Suprapubic skin (tissue), 4 donors: ENCODE results near the gene RNU6-7. TPM values are rescaled to one million over a fixed set of nuclear protein-coding genes. Genes with fewer than 3 reads are reported as not detected.

Source experiments
- DNase-seq, 2 donors: peaks; one replicate each; pipeline ENCODE4 v3.0.0-alpha.2; 2019; ENCODE audit warnings: low spot score in 2 of 2
- H3K27ac ChIP-seq: fragments of 200-600 bp; sonication (generic); one replicate; pipeline ENCODE4 v1.5.1; 2019
- H3K27me3 ChIP-seq: fragments of 200-600 bp; sonication (generic); one replicate; pipeline ENCODE4 v1.5.1; 2019
- H3K36me3 ChIP-seq: fragments of 200-600 bp; sonication (generic); one replicate; pipeline ENCODE4 v1.5.1; 2019
- H3K4me1 ChIP-seq: fragments of 200-600 bp; sonication (generic); one replicate; pipeline ENCODE4 v1.5.1; 2019
- H3K4me3 ChIP-seq: fragments of 200-600 bp; sonication (generic); one replicate; pipeline ENCODE4 v1.5.1; 2019; ENCODE audit warnings: mild to moderate bottlenecking
- H3K9me3 ChIP-seq: fragments of 200-600 bp; sonication (generic); one replicate; pipeline ENCODE4 v1.5.1; 2019
- CTCF ChIP-seq, 2 donors: fragments of 200-600 bp in 1 of 2; fragments of 450-650 bp in 1 of 2; sonication (generic) in 1 of 2; IDR thresholded peaks; one replicate each; pipeline ENCODE4 v1.5.1; 2016 to 2019; ENCODE audit warnings: antibody characterized with exemption in 2 of 2, mild to moderate bottlenecking in 1 of 2, moderate library complexity in 1 of 2
- EP300 ChIP-seq: sonication (generic); formaldehyde crosslinking; IDR thresholded peaks from one replicate; pipeline ENCODE4 v1.6.1; 2017; ENCODE audit warnings: antibody characterized with exemption
- POLR2A ChIP-seq, 2 donors: fragments of 450-650 bp; IDR thresholded peaks; one replicate each; pipeline ENCODE4 v1.6.1; 2017; ENCODE audit warnings: antibody characterized with exemption in 2 of 2, mild to moderate bottlenecking in 2 of 2, moderate library complexity in 2 of 2
- POLR2AphosphoS5 ChIP-seq, 3 donors: sonication (generic); formaldehyde crosslinking; IDR thresholded peaks; one replicate each; pipeline ENCODE4 v1.6.1; 2017; ENCODE audit warnings: antibody characterized with exemption in 3 of 3
- WGBS: methylation state at CpG from one replicate; pipeline ENCODE4 v1.1.5; 2018; 5-methylcytosine and 5-hydroxymethylcytosine counted together
- total RNA-seq, 4 donors: library from RNA; depleted of rRNA; stranded (reverse); fragments of >200 nt; gene quantifications; one replicate each; pipeline ENCODE4 v1.1.0, GENCODE V29; 2016

Gene RNU6-7
- total RNA-seq, 4 donors from 2014 or later = not detected

- TF ChIP-seq POLR2AphosphoS5 (IDR thresholded peaks at IDR 0.05) (no peak), EP300 (no peak), CTCF (IDR thresholded peaks at IDR 0.05) (no peak), POLR2A (IDR thresholded peaks at IDR 0.05) (no peak)
- no peaks in the 10 kb centered on the region for H3K36me3 ChIP-seq
Measured at GRCh38 chr14:32200368-32201192, 1.3 kb upstream of the RNU6-7 start.

GRCh38 chr14:32201193-32201815, 541 bp upstream of the RNU6-7 start:
- peak overlapping the region; percentile 78 for H3K4me3 ChIP-seq
- DNase-seq = peak; percentile 82 to 86
- no peaks in the 10 kb centered on the region for H3K9me3 ChIP-seq
- WGBS = 0% methylated on average over 13 of the region's 46 CpGs
- peaks cover 32% of the 10 kb centered on the region for H3K4me1 ChIP-seq
- H3K27ac ChIP-seq = peak overlapping the region; percentile 87
- H3K27me3 ChIP-seq = peaks cover 3% of the 10 kb centered on the region
- H3K36me3 ChIP-seq = no peaks in the 10 kb centered on the region
- no peak for TF ChIP-seq POLR2AphosphoS5 (IDR thresholded peaks at IDR 0.05)
- TF ChIP-seq CTCF (IDR thresholded peaks at IDR 0.05) = no peak
- no peak for TF ChIP-seq EP300
- TF ChIP-seq POLR2A (IDR thresholded peaks at IDR 0.05) = no peak

More at GRCh38 chr14:32200368-32201192, 1.3 kb upstream of the RNU6-7 start:
- peak overlapping the region; percentile 78 for H3K4me3 ChIP-seq
- DNase-seq = no peak
- H3K9me3 ChIP-seq = no peaks in the 10 kb centered on the region
- whole genome bisulfite sequencing = 16% methylated on average over 14 of the region's 14 CpGs
- peaks cover 32% of the 10 kb centered on the region for H3K4me1 ChIP-seq
- H3K27ac ChIP-seq = peak overlapping the region; percentile 87
- H3K27me3 ChIP-seq = peaks cover 3% of the 10 kb centered on the region

DNA sequence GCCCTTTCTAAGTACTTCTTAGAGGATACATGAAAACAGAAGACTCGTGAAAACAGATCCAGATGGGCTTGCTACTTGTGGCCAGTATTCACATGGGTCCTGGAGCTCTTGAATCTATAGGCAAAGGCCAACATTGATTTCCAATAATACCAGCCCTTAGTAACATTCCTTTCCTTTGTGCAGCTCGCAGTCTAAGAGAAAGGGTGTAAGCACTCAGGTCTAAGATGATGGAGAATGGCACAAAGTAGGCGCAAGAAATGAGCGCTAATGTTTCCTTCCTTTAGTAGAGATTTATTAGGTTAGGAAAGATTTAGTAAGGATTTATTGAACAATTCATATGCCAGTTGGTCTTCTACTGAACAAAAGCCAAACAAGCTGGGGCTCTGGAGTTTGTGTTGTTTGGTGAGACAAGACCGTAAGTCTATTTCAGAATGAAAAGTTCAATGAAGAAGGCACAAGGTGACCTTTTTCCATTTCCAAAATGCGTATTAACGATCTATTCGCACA, 699 bp downstream of the RNU6-7 start:
- TF ChIP-seq POLR2A (IDR thresholded peaks at IDR 0.05) (no peak), EP300 (no peak), CTCF (IDR thresholded peaks at IDR 0.05) (no peak), POLR2AphosphoS5 (IDR thresholded peaks at IDR 0.05) (no peak)
- H3K4me3 ChIP-seq = peak overlapping the region; percentile 78

GRCh38 chr14:32202998-32203882, 1.4 kb downstream of the RNU6-7 start, which contains the start of gene RNU6-8:
Gene RNU6-8 (minus strand): TSS chr14:32203269.
- peak; percentile 88 to 90 for DNase-seq
- Histone ChIP-seq H3K36me3 (no peaks in the 10 kb centered on the region), H3K27me3 (peaks cover 3% of the 10 kb centered on the region), H3K4me3 (peak within 1 kb of the TSS; percentile 78), H3K9me3 (no peaks in the 10 kb centered on the region), H3K27ac (peak within 1 kb of the TSS; percentile 87), H3K4me1 (peaks cover 32% of the 10 kb centered on the region)
- WGBS = under 1% methylated on average over 51 of the region's 57 CpGs
- TF ChIP-seq CTCF (IDR thresholded peaks at IDR 0.05) (no peak), POLR2AphosphoS5 (IDR thresholded peaks at IDR 0.05) (no peak), EP300 (no peak), POLR2A (IDR thresholded peaks at IDR 0.05) (no peak)

More for the DNA sequence above, 699 bp downstream of the RNU6-7 start:
- WGBS = 1% methylated on average over 8 of the region's 8 CpGs
- peaks cover 32% of the 10 kb centered on the region for H3K4me1 ChIP-seq
- DNase-seq = no peak
- H3K27ac ChIP-seq = peak overlapping the region; percentile 87
- no peaks in the 10 kb centered on the region for H3K9me3 ChIP-seq
- H3K36me3 ChIP-seq = no peaks in the 10 kb centered on the region
- peaks cover 3% of the 10 kb centered on the region for H3K27me3 ChIP-seq
